ENCODE results near the gene SLC35A2.

The SLC35A2 gene

GRCh38 chrX:48934581-48935300 lies 23.3 kb upstream of the SLC35A2 start:
- Histone ChIP-seq H3K79me2 (ENCODE audit: insufficient read depth, low read length) (no peaks in the 10 kb centered on the region), H3K27ac (ENCODE audit: low read depth, low read length, poor library complexity, severe bottlenecking) (peak overlapping the region; percentile 77), H4K20me1 (ENCODE audit: insufficient read depth, low read length) (no peaks in the 10 kb centered on the region), H3K27me3 (ENCODE audit: insufficient read depth, low read length) (no peaks in the 10 kb centered on the region), H3K4me2 (ENCODE audit: low read length) (no peak overlapping the region), H3K9ac (ENCODE audit: low read length) (no peak overlapping the region), H3K9me2 (ENCODE audit: low read depth, low read length) (no peaks in the 10 kb centered on the region), H3K36me3 (ENCODE audit: insufficient read depth, low read length) (peaks cover 38% of the 10 kb centered on the region), H3K4me1 (ENCODE audit: insufficient read depth, low read length, severe bottlenecking) (peaks cover 57% of the 10 kb centered on the region), H3K9me3 (ENCODE audit: low read length) (no peaks in the 10 kb centered on the region), H3K4me3 (ENCODE audit: low read depth, low read length, poor library complexity, severe bottlenecking) (no peak overlapping the region), H3F3A (ENCODE audit: insufficient read depth, low read length) (no peaks in the 10 kb centered on the region), H2AFZ (ENCODE audit: low read length) (no peak overlapping the region)
- TF ChIP-seq CTCF (IDR thresholded peaks at IDR 0.05; ENCODE audit: low read length) (no peak), EZH2 (IDR thresholded peaks at IDR 0.05; ENCODE audit: borderline replicate concordance, low read length) (no peak)

DNA sequence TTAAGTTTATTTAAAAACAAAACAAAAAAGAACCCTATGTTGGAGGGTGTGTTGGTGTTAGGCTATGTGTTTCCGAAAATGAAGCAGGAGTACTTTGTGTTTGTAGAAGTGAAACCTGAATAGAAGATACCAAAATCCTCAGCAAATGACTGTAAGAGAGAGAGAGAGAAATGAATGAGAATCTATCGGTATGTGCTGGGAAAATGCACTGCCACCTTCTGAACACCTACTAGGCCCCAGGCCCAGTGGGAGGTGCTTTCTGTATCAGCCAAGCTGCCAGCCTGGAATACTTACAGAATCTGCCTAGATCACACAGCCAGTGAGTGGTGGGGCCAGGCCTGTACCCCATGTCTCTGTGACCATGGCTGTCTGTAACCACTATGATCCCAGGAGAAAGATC lies 22.3 kb upstream of the SLC35A2 start:
- Histone ChIP-seq H3K27ac (ENCODE audit: low read depth, low read length, poor library complexity, severe bottlenecking) (peak overlapping the region; percentile 72), H3K4me3 (ENCODE audit: low read depth, low read length, poor library complexity, severe bottlenecking) (no peak overlapping the region), H3K4me1 (ENCODE audit: insufficient read depth, low read length, severe bottlenecking) (peaks cover 47% of the 10 kb centered on the region), H3K9me3 (ENCODE audit: low read length) (no peaks in the 10 kb centered on the region), H3K36me3 (ENCODE audit: insufficient read depth, low read length) (peaks cover 38% of the 10 kb centered on the region), H3F3A (ENCODE audit: insufficient read depth, low read length) (no peaks in the 10 kb centered on the region), H3K9ac (ENCODE audit: low read length) (no peak overlapping the region), H3K9me2 (ENCODE audit: low read depth, low read length) (no peaks in the 10 kb centered on the region), H3K79me2 (ENCODE audit: insufficient read depth, low read length) (no peaks in the 10 kb centered on the region), H2AFZ (ENCODE audit: low read length) (no peak overlapping the region), H4K20me1 (ENCODE audit: insufficient read depth, low read length) (no peaks in the 10 kb centered on the region), H3K4me2 (ENCODE audit: low read length) (no peak overlapping the region), H3K27me3 (ENCODE audit: insufficient read depth, low read length) (no peaks in the 10 kb centered on the region)
- TF ChIP-seq EZH2 (IDR thresholded peaks at IDR 0.05; ENCODE audit: borderline replicate concordance, low read length) (no peak), CTCF (IDR thresholded peaks at IDR 0.05; ENCODE audit: low read length) (no peak)

DNA sequence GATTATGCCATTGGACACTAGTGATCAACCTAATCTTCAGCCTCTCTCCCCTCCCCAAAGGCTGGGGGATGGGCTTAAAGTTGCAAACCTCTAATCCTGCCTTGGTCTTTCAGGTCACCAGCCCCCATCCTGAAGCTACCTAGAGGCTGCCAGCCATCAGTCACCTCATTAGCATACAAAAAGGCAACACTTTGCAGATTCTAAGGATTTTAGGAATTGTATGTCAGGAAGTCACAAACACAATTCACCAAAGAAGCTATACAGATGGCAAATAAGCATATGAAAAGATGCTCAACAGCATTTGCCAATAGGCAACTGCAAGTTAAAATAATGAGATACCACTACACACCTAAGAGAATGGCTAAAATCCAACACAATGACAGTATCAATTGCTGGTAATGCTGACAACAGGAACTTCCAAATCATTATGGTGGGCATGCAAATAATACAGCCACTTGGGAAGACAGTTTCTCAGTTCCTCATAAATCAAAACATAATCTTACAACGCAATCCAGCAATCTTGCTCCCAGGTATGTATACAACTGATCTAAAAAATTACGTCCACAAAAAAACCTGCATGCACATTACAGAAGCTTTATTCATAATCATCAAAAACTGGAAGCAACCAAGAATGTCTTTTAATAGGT lies 16.4 kb upstream of the SLC35A2 start:
- peaks cover 34% of the 10 kb centered on the region for H3K36me3 ChIP-seq (ENCODE audit: insufficient read depth, low read length)
- TF ChIP-seq CTCF (IDR thresholded peaks at IDR 0.05; ENCODE audit: low read length): no peak
- TF ChIP-seq EZH2 (IDR thresholded peaks at IDR 0.05; ENCODE audit: borderline replicate concordance, low read length): no peak
- H2AFZ ChIP-seq (ENCODE audit: low read length): no peak overlapping the region
- H3K27me3 ChIP-seq (ENCODE audit: insufficient read depth, low read length): no peaks in the 10 kb centered on the region
- no peak overlapping the region for H3K4me3 ChIP-seq (ENCODE audit: low read depth, low read length, poor library complexity, severe bottlenecking)
- H4K20me1 ChIP-seq (ENCODE audit: insufficient read depth, low read length): no peaks in the 10 kb centered on the region
- no peak overlapping the region for H3K27ac ChIP-seq (ENCODE audit: low read depth, low read length, poor library complexity, severe bottlenecking)
- H3K9ac ChIP-seq (ENCODE audit: low read length): no peak overlapping the region
- no peaks in the 10 kb centered on the region for H3K9me3 ChIP-seq (ENCODE audit: low read length)
- no peak overlapping the region for H3K4me2 ChIP-seq (ENCODE audit: low read length)
- H3F3A ChIP-seq (ENCODE audit: insufficient read depth, low read length): no peaks in the 10 kb centered on the region
- no peaks in the 10 kb centered on the region for H3K79me2 ChIP-seq (ENCODE audit: insufficient read depth, low read length)
- H3K9me2 ChIP-seq (ENCODE audit: low read depth, low read length): no peaks in the 10 kb centered on the region
- H3K4me1 ChIP-seq (ENCODE audit: insufficient read depth, low read length, severe bottlenecking): peaks cover 12% of the 10 kb centered on the region
